Panc1 (cell line): Measurements from ENCODE around the gene BMX.

Source experiments
- CTCF ChIP-seq: fragments of 450-650 bp; IDR thresholded peaks from 2 replicates; pipeline ENCODE4 v1.5.1; 2017; ENCODE audit warnings: mild to moderate bottlenecking
- POLR2AphosphoS5 ChIP-seq: IDR thresholded peaks from 2 replicates; pipeline ENCODE4 v1.6.1; 2012; ENCODE audit warnings: mild to moderate bottlenecking, low read depth, low read length, moderate library complexity
- TCF7L2 ChIP-seq: IDR thresholded peaks from 2 replicates; pipeline ENCODE4 v1.6.1; 2011; ENCODE audit warnings: mild to moderate bottlenecking, low read depth, low read length, inconsistent platforms
- TF ChIP-seq, protein P1 (sequence below), 2 experiments: IDR thresholded peaks; 2 replicates each; pipeline ENCODE4 v1.6.1; 2011 to 2012; ENCODE audit warnings: low read depth in 2 of 2, control low read depth in 1 of 2, low read length in 1 of 2, mild to moderate bottlenecking in 1 of 2, moderate library complexity in 1 of 2; ENCODE audit not compliant: insufficient read depth in 1 of 2

- TF ChIP-seq CTCF, result no peak
- no peak for TF ChIP-seq POLR2AphosphoS5
- no peak for TF ChIP-seq TCF7L2
- TF ChIP-seq, protein P1, sequence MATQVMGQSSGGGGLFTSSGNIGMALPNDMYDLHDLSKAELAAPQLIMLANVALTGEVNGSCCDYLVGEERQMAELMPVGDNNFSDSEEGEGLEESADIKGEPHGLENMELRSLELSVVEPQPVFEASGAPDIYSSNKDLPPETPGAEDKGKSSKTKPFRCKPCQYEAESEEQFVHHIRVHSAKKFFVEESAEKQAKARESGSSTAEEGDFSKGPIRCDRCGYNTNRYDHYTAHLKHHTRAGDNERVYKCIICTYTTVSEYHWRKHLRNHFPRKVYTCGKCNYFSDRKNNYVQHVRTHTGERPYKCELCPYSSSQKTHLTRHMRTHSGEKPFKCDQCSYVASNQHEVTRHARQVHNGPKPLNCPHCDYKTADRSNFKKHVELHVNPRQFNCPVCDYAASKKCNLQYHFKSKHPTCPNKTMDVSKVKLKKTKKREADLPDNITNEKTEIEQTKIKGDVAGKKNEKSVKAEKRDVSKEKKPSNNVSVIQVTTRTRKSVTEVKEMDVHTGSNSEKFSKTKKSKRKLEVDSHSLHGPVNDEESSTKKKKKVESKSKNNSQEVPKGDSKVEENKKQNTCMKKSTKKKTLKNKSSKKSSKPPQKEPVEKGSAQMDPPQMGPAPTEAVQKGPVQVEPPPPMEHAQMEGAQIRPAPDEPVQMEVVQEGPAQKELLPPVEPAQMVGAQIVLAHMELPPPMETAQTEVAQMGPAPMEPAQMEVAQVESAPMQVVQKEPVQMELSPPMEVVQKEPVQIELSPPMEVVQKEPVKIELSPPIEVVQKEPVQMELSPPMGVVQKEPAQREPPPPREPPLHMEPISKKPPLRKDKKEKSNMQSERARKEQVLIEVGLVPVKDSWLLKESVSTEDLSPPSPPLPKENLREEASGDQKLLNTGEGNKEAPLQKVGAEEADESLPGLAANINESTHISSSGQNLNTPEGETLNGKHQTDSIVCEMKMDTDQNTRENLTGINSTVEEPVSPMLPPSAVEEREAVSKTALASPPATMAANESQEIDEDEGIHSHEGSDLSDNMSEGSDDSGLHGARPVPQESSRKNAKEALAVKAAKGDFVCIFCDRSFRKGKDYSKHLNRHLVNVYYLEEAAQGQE (IDR thresholded peaks at IDR 0.05; ENCODE audit: insufficient read depth in 1 of 2, low read depth in 2 of 2, low read length in 1 of 2), result no peak
These were observed 25.6 kb upstream of the BMX start for GRCh38 chrX:15475021-15475420.
